ENCODE data around the gene LBHD2.
A peak's percentile ranks its signal among the peaks of the same experiment; 100 is the strongest.

LBHD2 gene

DNA sequence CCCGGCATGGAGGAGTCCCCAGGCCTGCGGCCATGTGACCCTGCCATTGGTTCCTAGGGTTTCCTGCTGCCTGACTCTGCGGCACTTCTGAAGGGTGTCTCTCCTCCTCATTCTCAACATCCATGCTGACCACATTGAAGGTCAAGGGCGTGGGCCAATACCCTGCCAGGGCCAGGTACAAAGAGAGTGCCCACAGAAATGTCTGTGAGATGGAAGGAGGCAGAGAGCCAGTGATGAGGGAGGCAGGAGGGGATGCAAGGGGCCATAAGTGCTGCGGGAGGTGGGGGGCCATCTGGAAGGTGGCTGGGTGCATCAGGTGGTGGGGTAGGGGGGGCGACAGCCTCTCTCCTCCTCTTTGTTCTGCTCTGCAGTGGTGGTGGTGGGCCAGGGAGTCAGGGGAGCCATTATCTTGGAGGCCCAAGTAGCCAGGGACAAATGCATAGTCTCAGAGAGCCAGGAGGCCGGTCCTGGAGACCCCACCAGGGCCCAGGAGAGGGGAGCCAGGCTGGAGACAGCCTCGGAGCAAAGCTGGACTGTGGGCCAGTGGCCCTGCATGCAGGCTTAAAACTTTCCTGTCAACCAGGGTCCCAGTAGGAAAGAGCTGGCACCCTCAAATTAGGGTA lies 13.6 kb upstream of the LBHD2 start:
- DNase-seq: no peak

DNA sequence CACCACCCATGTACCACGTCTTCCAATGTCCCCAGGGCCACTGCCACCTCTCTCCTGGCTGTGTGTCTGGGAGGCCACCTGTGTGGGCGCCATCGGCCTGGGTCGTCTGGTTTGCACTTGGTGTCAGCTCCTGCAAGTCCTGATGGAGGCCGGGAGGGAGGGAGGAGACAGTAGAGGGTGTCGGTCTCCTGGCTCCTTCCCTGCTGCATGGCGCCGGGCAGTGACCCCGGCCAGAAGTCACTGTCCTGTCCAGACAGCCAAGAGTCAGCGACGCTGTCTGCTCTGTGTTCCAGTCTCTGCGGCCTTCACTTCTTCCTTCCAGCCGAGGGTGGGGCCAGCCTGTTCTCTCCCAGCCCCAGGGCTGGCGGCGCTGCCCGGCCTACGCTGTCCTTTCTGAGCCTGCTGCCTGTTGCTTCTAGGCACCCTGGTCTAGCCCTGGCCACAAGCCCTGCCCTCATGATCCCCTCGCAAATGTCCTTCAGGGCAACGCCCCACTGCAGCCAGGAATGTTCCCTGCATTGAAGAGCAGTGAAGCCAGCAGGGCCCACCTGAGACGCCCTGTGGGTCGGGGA lies 13.0 kb upstream of the LBHD2 start:
- DNase-seq: no peak

DNA sequence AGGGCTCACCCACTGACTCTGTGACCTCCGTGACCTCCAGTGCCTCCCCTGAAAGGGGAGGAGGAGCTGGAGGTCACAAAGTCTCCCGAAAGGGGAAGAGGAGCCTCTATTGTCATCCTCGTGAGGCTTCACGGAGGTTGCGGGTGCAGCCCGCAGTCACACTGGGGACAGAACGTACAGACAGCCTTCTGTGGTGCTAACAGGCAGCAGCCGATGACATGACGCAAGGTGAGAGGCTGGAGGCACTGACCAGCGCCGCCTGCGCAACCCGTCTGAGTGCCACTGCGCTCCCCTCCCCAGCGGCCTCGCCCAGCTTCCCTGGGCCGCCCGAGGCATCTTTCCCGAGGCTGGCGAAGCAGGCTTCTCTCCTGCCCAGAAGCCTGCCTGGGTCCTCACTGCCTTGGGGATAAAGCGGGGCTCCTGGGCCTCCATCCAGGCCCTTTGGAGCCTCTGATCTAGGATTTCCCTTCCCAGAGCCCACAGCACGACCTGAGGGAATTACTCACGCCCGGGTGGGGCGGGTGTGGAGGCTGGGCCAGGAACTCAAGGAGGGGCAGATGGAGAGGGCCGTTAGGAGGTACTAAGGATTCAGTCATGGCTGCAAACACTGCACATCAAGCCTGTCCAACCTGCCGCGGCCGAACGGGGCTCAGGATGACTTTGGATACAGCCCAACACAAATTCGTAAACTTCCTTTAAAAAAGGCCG lies 12.3 kb upstream of the LBHD2 start:
- DNase-seq: no peak

DNA sequence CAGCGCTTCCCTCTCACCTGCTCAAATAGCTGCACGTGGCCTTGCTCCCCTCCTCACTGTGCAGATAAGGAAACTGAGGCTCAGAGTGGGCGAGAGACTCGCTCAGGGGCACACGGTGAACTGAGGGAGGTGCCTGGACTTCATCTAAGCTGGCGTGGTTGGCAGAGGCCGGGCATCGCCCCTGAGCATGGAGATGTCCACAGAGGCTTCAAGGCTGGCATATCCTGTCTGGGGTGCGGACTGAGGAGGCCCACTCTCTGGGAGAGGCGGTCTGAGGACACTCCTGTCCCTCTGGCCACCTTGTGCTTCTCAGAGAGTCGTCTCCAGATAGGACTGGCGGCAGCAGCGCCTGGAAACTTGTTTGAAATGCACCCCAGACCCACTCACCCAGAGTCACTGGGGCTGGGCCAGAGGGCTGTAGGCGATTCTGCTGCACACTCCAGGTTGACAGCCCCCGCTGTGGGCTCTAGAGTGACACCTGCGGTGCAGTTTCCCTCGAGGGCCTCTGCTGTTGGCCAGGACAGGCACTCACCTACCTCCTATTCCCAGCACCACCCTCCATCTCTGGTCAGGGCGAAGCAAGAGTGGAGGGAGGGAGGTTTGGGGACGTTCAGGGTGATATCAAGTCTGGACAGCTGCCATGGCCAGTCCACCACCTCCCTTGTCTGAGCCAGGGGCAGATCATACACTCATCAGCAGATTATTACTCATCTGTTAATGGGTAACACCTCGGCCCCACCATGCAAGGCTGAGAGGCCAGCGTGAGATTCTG lies 11.2 kb upstream of the LBHD2 start:
- no peak for DNase-seq

DNA sequence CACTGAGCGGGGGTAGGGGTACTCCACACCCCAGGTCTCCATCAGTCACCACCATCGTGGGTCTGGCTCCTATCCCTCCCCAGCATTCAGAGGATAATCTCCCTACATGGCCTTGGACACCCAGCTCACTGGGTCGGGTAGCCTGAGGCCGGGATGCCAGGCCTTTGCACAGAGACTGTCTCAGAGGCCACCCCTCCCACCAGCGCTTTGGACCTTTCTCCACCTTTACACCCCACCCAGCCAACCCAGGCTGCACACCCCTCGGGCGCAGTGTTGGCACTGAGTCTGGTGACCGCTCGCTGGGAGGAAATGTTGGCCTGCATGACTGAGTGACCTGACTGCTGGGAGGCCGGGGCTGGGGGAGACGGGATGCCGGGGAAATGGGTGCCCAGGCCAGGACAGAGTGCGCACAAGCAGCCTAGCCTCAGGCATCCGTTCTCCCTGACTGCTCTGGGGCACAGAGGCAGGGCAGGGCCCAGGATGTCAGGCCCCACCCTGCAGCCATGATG lies 10.6 kb upstream of the LBHD2 start:
- DNase-seq: no peak

DNA sequence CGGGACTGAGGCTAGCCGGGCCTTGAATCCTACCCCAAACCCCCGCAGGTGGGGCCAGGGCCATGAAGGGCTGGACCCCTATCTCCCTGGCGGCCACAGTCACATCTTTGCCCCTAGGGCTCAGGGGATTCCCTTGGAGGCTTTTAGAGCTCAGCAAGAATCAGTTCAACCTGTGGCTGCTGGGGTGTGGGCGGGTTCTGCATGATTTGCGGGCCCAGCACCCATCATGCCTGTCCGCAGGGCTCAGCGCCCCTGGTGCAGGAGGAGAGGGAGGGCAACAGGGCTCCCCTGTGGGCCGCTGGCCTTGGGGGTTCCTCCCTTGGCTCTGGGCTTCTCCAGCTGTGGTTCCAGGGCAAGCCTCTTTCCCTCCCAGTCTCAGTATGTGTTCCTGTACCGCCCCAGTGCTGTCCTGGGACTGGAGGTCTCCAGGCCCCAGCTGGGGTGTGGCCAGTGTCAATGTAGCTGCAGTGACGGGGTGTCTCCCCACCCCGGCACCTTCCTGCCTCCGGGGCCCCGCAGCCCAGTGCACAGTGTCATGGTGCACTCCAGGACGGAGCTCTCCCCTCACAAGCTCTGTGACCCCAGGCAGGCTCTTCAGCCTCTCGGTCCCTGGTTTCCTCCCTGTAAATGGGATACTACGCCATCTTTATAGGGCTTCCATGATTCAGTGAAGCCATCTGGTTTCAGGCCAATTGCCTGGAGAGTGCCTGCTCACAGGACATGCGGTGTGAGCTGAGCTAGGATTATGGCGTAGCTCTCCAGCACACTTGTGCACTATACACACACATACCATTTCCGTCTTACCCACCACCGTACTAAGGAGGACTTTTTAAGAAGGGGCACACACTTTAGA lies 9.9 kb upstream of the LBHD2 start:
- DNase-seq: peak; percentile 11

DNA sequence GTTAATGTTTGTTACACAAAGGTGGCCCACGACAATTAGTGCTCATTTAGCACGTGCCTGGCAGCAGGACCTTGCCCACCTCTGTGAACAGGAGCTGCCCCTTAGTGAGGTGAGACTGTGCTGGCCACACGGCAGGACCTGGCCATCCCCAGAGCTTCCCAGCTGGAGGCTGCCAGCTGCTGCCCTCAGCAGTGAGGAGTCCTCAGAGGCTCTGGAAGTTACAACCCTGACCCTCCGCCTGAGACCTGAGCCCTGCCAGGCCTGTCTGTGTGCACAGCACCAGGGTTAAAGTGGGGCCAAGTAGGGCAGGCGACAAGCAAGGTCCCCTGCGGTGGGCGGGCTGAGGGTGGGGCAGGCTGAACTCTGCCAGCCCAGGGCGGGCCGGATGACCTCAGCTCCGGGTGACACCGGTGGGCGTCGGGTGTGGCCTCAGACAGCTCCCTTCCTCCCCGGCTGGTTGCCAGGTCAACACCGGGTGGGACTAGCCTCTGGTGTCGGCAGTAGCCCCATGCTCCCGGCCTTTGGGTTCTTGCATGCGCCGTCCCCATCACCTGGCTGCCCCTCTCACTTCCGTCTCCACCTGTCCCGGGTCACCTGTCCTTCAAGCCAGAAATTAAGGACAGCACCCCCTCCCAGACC lies 9.2 kb upstream of the LBHD2 start:
- no peak for DNase-seq

DNA sequence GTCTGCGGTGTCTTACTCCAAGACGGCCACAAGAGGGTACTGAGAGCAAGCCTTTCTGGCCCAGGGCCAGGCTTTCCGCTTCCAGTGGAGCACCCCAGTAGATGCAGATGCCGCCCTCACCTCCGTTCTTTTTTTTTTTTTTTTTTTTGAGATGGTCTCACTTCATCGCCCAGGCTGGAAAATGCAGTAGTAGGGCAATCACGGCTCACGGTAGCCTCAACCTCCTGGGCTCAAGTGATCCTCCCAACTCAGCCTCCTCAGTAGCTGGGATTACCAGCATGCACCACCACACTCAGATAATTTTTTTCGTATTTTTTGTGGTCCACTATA lies 5.6 kb upstream of the LBHD2 start:
- DNase-seq: peak; percentile 77

DNA sequence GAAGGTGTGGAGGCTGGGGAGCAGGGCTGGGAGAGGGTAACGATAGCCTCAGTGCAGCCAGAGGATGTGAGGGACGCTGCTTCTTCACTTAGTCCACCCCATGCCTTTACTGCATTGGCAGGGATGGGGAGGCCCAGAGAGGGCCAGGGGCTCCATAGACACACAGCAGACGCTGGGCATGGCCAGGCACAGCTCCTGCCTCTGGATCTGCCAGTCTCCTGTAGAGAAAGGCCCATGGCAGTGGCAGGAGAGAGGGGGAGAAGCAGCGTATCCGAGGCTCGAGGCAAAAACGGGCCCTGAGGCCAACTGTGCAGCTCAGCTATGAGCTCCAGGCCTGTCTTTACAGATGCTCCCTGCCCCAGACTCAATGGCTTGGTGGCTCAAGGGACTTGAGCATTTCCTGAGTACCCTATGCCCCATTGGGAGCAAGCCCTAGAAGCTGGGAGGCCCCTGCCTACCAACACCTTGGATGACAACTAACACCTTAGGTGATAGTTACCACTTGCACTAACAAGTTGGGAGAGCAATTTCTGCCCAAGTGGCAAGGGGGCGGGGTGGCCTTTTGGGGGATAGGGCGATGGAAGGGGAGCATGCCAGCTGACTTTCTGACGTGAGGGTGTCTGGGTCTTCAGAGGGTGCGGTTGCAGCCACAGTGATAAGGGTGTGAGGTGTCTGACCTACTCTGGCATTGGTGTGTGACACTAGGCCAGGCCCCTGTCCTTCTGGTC lies 5.0 kb upstream of the LBHD2 start:
- no peak for DNase-seq

DNA sequence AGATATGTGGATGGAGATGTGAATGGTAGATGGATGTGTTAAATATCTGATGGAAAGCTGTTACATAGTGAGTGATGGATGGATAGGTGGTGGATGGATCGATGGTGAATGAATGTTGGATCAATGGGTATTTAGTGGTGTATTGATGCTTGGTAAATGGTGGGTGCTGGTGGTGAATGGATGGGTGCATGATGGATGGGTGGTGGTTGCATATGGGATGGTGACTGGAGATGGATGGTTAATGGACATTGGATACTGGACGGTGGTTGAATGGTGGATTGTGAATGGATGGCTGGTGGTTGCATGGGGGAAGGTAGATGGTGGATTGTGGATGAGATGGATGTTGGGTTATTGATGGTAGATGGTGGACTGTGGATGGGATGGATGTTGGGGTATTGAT lies 2.1 kb upstream of the LBHD2 start:
- no peak for DNase-seq

DNA sequence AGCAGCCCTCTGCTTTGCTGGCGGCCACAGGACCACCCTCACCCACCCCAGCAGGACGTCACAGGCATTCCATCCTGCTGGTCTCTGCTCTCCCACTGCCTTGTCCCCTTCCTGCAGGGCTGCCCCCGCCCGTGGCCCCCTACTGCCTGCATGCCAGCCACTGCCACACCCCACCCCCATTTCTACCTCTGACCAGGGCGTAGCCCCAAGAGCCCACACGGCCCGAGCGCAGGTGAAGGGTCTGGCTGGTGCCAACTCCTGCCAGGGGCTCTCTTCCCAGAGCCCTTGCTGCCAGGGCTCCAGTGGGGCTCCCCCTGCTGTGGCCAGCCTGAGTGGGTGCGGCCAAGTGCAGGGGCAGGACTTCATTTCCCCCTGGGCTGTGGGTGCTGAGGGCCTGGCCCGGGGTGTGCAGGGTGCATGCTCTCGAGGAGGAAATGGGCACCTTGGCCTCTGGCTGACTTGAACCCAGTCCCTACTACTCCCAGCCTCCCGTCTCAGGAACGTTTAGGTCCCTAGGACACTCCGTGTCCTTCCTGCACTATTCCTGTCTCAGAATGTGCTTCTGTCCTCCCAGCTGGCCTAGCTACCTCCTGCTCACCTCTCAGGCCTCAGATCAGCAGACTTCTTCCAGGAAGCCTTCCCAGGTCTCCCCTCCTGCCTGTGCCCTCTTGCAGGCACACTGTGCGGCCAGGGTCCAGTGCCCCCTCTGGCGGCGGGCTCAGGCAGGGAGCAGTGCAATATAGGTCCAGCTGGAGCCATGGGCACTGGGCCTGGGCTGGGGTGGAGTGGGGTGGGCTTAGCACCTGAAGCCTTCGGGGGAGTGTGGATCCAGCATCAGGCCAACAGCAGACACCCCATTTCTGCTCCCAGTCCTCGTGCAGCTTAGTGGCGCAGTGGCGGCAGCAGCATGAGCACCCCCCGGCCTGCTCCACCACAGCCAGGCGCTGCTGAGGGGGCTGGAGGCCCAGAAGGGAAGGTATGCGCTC lies 1.4 kb downstream of the LBHD2 start:
- no peak for DNase-seq

DNA sequence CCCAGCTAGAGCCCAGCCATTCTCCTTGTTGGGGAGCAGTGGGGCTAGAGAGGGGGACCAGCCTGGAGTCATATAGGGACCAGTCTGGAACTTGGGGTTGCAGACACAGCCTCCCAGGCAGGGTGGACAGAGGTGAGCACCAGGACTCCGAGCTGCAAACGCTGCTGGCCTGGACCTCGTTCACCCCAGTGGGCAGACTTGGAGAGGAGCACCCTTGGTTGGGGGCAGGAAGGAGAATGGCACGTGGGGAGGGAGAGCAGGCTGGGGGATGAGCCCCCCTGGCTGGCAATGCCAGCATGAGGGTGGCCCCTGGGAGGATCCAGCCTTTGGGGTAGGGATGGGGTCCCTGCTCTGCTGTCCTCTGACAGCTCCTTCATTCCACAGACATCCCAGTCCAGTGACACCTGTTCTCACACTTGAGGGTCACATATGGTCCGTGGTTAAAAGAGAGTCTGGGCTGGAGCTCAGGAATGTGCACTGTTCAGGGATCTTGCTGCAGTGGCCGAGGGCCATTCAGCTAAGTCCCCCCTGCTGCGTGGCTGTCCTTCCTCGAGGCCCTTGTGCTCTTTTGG lies 2.8 kb downstream of the LBHD2 start:
- no peak for DNase-seq

DNA sequence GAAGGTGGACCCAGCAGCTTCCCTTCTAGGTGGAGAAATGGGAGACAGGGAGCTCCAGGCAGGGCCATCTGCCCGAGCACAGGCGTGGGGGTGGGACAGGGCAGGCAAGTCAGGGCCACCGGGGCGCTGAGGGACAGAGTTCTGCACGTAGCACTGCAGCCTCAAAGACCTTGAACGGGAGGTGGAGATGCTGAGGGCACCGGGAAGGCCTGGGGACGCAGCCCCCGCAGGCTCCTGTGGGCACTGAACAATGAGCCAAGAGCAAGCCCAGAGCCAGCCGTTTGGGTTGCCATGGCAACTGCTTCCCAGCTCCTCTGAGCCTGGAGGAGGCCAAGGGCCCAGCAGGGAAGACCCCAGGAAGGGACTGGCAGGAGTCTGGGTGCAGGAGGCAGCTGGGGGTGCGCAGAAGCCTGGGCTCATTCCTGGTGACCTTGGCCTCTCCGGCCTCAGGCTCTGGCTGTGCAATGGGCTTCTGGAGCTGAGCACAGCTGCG lies 3.4 kb downstream of the LBHD2 start:
- DNase-seq: no peak

DNA sequence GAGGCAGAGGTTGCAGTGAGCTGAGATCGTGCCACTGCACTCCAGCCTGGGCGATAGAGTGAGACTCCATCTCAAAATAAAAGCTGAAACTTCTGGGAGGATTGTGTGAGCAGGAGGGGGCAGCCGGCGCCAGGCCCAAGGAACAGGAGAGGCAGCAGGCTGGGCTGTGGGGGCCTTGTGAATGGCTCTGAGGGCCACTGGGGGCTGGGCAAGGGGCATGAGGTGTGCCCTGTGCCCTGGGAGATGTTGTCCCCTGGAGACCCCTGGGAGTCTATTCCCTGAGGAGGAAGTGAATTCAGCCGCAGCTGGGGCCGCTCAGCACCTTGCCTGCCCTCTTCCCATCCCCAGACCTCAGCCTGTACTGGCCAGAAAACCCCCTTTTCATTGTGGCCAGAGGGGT lies 4.9 kb downstream of the LBHD2 start:
- no peak for DNase-seq

DNA sequence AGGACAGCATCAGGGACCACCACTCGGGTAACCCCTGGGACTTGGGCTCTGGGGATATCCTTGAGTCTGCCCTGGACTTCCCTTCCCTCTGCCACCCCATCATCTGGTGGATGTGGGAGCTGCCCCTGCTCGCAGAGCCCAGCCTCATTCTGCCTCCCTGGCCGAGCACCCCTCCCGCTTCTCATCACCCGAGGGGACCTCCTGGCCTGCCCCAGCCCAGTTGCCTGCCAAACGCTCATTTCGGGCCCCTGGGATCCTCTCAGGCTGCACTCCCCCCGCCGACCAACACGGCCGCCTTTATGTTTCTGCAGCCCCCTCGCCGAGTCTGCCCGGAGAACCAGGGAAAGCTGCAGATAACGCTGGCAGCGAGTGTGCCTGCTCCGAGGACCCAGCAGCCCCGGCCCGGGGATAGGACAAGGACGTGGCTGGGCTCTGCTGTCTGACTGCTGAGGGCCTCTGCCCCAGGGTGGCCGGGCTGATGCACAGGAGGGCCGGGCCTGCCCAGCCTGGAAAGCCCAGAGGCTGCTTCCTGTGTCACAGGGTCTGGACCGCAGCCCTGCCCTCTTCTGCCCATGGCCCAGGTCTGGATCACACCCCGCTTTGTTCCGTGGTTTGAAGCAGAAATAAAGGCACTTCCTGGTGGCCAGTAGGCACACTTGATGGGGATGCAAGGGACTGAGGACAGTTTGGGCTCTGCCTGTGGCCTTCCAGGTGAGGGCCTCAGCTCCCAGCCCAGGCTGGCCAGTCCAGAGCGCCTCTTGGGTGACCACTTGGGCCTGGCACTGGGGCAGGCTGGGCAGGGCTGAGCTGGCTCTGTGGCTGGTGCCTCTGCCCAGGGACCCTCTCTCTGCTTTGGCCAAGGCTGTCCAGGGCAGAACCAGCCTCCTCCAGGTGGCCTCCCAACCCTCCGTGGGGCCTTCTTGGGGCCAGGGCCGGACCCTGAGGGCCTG lies 5.7 kb downstream of the LBHD2 start:
- DNase-seq: no peak

DNA sequence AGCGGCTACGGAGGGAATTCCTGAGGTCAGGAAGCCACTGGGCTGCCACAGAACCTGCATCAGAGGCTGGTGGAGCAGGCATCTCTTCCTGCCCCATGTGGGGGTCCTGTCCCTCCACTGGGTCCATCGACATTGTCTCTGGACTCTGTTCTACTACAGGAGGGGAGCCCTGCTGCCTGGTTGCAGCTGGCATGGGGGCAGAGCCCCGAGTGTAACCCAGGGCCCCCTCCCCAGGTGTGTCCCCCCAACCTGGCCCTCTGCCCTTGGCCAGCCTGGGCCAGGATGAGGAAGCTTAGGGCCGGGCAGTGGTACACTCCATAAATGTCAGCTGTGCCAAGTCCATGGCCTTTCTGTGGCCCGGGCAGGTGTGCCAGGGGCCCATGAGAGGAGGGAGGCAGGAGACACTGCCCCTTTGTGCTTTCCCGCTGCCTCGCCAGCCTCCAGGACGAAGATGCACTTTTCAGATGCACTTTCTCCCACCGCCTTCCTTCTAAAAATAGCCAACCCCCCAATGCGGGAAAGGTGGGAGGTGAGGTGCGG lies 6.5 kb downstream of the LBHD2 start:
- no peak for DNase-seq

DNA sequence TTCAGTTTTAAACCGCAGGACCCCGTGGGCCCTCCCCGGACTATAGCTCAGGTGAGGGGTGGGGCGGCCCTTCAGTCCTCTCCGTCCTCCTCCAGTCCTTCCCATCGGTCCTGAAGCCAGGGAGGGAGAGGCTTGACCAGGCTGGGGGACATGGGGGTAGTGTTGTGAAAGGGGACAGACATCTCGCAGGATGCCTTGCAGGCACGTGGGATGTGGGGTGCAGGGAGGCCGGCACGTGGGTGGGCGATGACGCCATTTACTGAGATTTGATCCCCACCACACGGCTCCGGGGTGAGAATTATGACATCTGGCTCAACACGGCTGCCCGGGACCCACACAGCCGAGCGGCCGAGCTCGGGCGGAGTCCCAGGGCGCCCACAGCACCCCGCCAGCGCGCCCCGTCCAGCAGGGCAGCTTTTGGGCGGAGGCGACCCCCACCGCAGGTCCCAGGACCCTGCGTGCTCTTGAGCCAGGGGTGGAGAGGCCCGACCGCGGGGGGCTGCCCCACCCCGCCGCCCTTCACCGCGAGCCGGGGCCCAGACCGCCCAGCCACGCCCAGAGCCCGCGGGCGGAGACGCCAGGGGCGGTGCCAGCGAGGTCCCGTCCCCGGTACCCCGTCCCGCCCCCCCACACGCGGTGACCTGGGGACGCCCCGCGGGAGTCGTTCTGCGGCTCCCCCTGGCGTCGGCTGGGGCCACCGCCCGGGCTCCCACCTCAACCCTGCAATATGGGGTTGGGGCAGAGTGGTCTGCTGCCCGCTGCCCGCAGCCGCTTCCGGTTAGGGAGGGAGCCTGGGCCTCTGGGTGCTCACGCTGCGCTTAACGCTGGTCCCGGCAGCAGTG lies 7.3 kb downstream of the LBHD2 start:
- peak; percentile 19 for DNase-seq
